Spleen (tissue), 11 donors: Measurements from ENCODE around the gene PIK3R3. TPM values are rescaled to one million over a fixed set of nuclear protein-coding genes. Genes with fewer than 3 reads are reported as not detected.

Experiments used
- DNase-seq: peaks from one replicate; pipeline ENCODE4 v3.0.0-alpha.2; 2020
- H3K27ac ChIP-seq, 8 donors: fragments of 200-600 bp; sonication (generic) in 7 of 8; 1 replicate in 4 of 8; 2 replicates in 4 of 8; pipeline versions ENCODE4 v1.5.0 to v1.8.0; 2016 to 2021; ENCODE audit warnings: inconsistent platforms in 4 of 8, mild to moderate bottlenecking in 4 of 8, moderate library complexity in 1 of 8
- H3K27me3 ChIP-seq, 7 donors: fragments of 200-600 bp; sonication (generic) in 6 of 7; replicated peaks in 1 of 7; 1 replicate in 4 of 7; 2 replicates in 3 of 7; pipeline versions ENCODE4 v1.5.0 to v1.8.0; 2016 to 2021; ENCODE audit warnings: inconsistent platforms in 3 of 7, mild to moderate bottlenecking in 1 of 7
- H3K36me3 ChIP-seq, 6 donors: fragments of 200-600 bp; sonication (generic) in 5 of 6; 1 replicate in 4 of 6; 2 replicates in 2 of 6; pipeline versions ENCODE4 v1.5.0 to v1.8.0; 2016 to 2021; ENCODE audit warnings: inconsistent platforms in 2 of 6
- H3K4me1 ChIP-seq, 6 donors: fragments of 200-600 bp; sonication (generic) in 5 of 6; 1 replicate in 3 of 6; 2 replicates in 3 of 6; pipeline versions ENCODE4 v1.5.0 to v1.8.0; 2016 to 2021; ENCODE audit warnings: inconsistent platforms in 3 of 6
- H3K4me3 ChIP-seq, 8 donors: fragments of 200-600 bp; sonication (generic) in 7 of 8; 1 replicate in 4 of 8; 2 replicates in 4 of 8; pipeline versions ENCODE4 v1.5.0 to v1.8.0; 2016 to 2021; ENCODE audit warnings: inconsistent platforms in 4 of 8, mild to moderate bottlenecking in 4 of 8, moderate library complexity in 2 of 8
- H3K9me3 ChIP-seq, 8 donors: fragments of 200-600 bp; sonication (generic) in 7 of 8; 1 replicate in 4 of 8; 2 replicates in 4 of 8; pipeline versions ENCODE4 v1.5.0 to v1.8.0; 2016 to 2021; ENCODE audit warnings: inconsistent platforms in 4 of 8
- CTCF ChIP-seq, 11 experiments: fragments of 200-600 bp in 7 of 11; fragments of 450-650 bp in 4 of 11; sonication (generic) in 4 of 11; IDR thresholded peaks in 8 of 11; conservative IDR thresholded peaks in 3 of 11; 1 replicate in 7 of 11; 2 replicates in 4 of 11; pipeline versions ENCODE4 v1.4.0 to v1.8.0; 2016 to 2021; ENCODE audit warnings: antibody characterized with exemption in 11 of 11, inconsistent platforms in 4 of 11, mild to moderate bottlenecking in 1 of 11
- POLR2A ChIP-seq, 3 donors: fragments of 450-650 bp; IDR thresholded peaks; one replicate each; pipeline ENCODE4 v1.5.1; 2017; ENCODE audit warnings: antibody characterized with exemption in 3 of 3, mild to moderate bottlenecking in 1 of 3
- POLR2AphosphoS5 ChIP-seq, 3 donors: sonication (generic); formaldehyde crosslinking; IDR thresholded peaks; one replicate each; pipeline ENCODE4 v1.5.1; 2017; ENCODE audit warnings: antibody characterized with exemption in 3 of 3
- WGBS, 5 donors: extraction: QIAGEN DNeasy Blood & Tissue Kit in 3 of 5; methylation state at CpG; one replicate each; pipeline versions ENCODE4 v1.1.5 to v1.1.7; 2013 to 2018; 5-methylcytosine and 5-hydroxymethylcytosine counted together
- intact Hi-C: fragments of 100-400 bp; cut with DNase I; formaldehyde crosslinking; loops from one replicate; pipeline ENCODE4 v1.15.0; 2023; ENCODE audit warnings: low total_unique reads
- polyA plus RNA-seq, 3 donors: library from polyadenylated mRNA; stranded (reverse); fragments of 200-250 nt; gene quantifications; one replicate each; pipeline ENCODE4 v1.2.1, GENCODE V29; 2013
- total RNA-seq, 7 donors: library from RNA; depleted of rRNA in 3 of 7; stranded (reverse); fragments of >200 nt in 3 of 7; fragmentation: NEBNext Ultra II Directional in 4 of 7; extraction: Animal tissue kit (Norgen Biotek cat#: 25700) in 4 of 7; gene quantifications; one replicate each; pipeline versions ENCODE4 v1.1.0 to v1.2.1, GENCODE V29; 2016 to 2021
- donor health status: healthy with polysubstance abuse.
- donor health status: DM: no; HTN: no; CAD: no; lungs with moderate emphysema.
- donor health status: DM: no; HTN: no; CAD: no.
- donor health status: Bipolar disorder and iron deficiency.
- donor health status: healthy.
- donor health status: DM: no; HTN: no; CAD: no.
- donor health status: DM: yes; HTN: yes; CAD: no.

Gene PIK3R3
- total and polyA plus RNA-seq, 10 donors: 3.1 to 45.9 (median 23.9) TPM

GRCh38 chr1:46174448-46175231 lies 42.2 kb upstream of the PIK3R3 start, which contains the start of gene TSPAN1:
TSPAN1 (plus strand) TSS chr1:46175087; CDS start chr1:46181108, 6,021 bp downstream.
- H3K4me1 ChIP-seq: peaks cover 5 to 59% (median 37%) of the 10 kb centered on the region in 6 donors
- H3K27me3 ChIP-seq: peaks cover 0 to 2% (median 0%) of the 10 kb centered on the region in 7 donors
- intact Hi-C loops: no loop called here
- H3K4me3 ChIP-seq: no peak within 1 kb of the TSS
- no peaks in the 10 kb centered on the region for H3K36me3 ChIP-seq
- H3K27ac ChIP-seq: peak within 1 kb of the TSS in 5 of 8 donors; percentile 5 to 28 (median 13)
- DNase-seq: no peak
- 76 to 91% (median 82%) methylated on average over 5 to 11 of the region's 11 CpGs for whole genome bisulfite sequencing, 5 donors
- no peaks in the 10 kb centered on the region for H3K9me3 ChIP-seq
- no peak for TF ChIP-seq POLR2AphosphoS5 (IDR thresholded peaks at IDR 0.05)
- no peak for TF ChIP-seq POLR2A (IDR thresholded peaks at IDR 0.05)
- TF ChIP-seq CTCF (IDR thresholded peaks at IDR 0.05 in 8 of 11, conservative IDR thresholded peaks at IDR 0.05 in 3 of 11): no peak

- DNase-seq: no peak
- peaks cover 0 to 59% (median 32%) of the 10 kb centered on the region in 6 donors for H3K4me1 ChIP-seq
- no peaks in the 10 kb centered on the region for H3K36me3 ChIP-seq
- H3K4me3 ChIP-seq: no peak overlapping the region
- peaks cover 0 to 2% (median 0%) of the 10 kb centered on the region in 7 donors for H3K27me3 ChIP-seq
- H3K9me3 ChIP-seq: no peaks in the 10 kb centered on the region
- no peak overlapping the region for H3K27ac ChIP-seq
- TF ChIP-seq POLR2A (IDR thresholded peaks at IDR 0.05): no peak
- TF ChIP-seq CTCF (IDR thresholded peaks at IDR 0.05 in 8 of 11, conservative IDR thresholded peaks at IDR 0.05 in 3 of 11): no peak
- TF ChIP-seq POLR2AphosphoS5 (IDR thresholded peaks at IDR 0.05): no peak
- WGBS, 5 donors: 43 to 55% (median 44%) methylated on average over 4 of the region's 4 CpGs
- intact Hi-C loops: no loop called here
Measured at GRCh38 chr1:46173361-46173856, 41.0 kb upstream of the PIK3R3 start.

- TF ChIP-seq POLR2A (IDR thresholded peaks at IDR 0.05) (no peak), CTCF (IDR thresholded peaks at IDR 0.05 in 8 of 11, conservative IDR thresholded peaks at IDR 0.05 in 3 of 11) (no peak), POLR2AphosphoS5 (IDR thresholded peaks at IDR 0.05) (no peak)
- WGBS, 5 donors: 76 to 98% (median 95%) methylated on average over 4 of the region's 4 CpGs
- H3K9me3 ChIP-seq: no peaks in the 10 kb centered on the region
- H3K4me3 ChIP-seq: no peak overlapping the region
- peaks cover 4 to 67% (median 38%) of the 10 kb centered on the region in 6 donors for H3K4me1 ChIP-seq
- H3K27me3 ChIP-seq: peaks cover 0 to 2% (median 0%) of the 10 kb centered on the region in 7 donors
- intact Hi-C loops: no loop called here
- no peak overlapping the region for H3K27ac ChIP-seq
- DNase-seq: no peak
- H3K36me3 ChIP-seq: no peaks in the 10 kb centered on the region
Measured at GRCh38 chr1:46172321-46172720, 39.9 kb upstream of the PIK3R3 start.

- Histone ChIP-seq H3K4me3 (no peak overlapping the region), H3K4me1 (peaks cover 9 to 71% (median 42%) of the 10 kb centered on the region in 6 donors), H3K36me3 (no peaks in the 10 kb centered on the region), H3K9me3 (no peaks in the 10 kb centered on the region), H3K27me3 (peaks cover 0 to 5% (median 0%) of the 10 kb centered on the region in 7 donors), H3K27ac (peak overlapping the region in 5 of 8 donors; percentile 14 to 53 (median 37))
- intact Hi-C loops: no loop called here
- no peak for TF ChIP-seq CTCF (IDR thresholded peaks at IDR 0.05 in 8 of 11, conservative IDR thresholded peaks at IDR 0.05 in 3 of 11)
- TF ChIP-seq POLR2AphosphoS5 (IDR thresholded peaks at IDR 0.05): no peak
- TF ChIP-seq POLR2A (IDR thresholded peaks at IDR 0.05): no peak
- 57 to 81% (median 70%) methylated on average over 4 to 6 of the region's 6 CpGs for WGBS, 5 donors
- DNase-seq: no peak
Measured at GRCh38 chr1:46171871-46172270, 39.4 kb upstream of the PIK3R3 start.
